Esophagus mucosa (tissue), 1 donor: ENCODE results near the gene REN. TPM values are rescaled to one million over a fixed set of nuclear protein-coding genes. Genes with fewer than 3 reads are reported as not detected.
A peak's percentile ranks its signal among the peaks of the same experiment; 100 is the strongest.

Source experiments
- ATAC-seq: fragments of 200-7000 bp; cut with Tn5 transposase; one replicate; pipeline ENCODE4 v1.9.1; 2020
- total RNA-seq: library from RNA; stranded (reverse); gene quantifications from one replicate; pipeline ENCODE4 v1.2.4, GENCODE V29; 2023
- donor health status: DM: yes; HTN: yes; CAD: no.

REN gene
- total RNA-seq, 1 donor from 2014 or later, result not detected

DNA sequence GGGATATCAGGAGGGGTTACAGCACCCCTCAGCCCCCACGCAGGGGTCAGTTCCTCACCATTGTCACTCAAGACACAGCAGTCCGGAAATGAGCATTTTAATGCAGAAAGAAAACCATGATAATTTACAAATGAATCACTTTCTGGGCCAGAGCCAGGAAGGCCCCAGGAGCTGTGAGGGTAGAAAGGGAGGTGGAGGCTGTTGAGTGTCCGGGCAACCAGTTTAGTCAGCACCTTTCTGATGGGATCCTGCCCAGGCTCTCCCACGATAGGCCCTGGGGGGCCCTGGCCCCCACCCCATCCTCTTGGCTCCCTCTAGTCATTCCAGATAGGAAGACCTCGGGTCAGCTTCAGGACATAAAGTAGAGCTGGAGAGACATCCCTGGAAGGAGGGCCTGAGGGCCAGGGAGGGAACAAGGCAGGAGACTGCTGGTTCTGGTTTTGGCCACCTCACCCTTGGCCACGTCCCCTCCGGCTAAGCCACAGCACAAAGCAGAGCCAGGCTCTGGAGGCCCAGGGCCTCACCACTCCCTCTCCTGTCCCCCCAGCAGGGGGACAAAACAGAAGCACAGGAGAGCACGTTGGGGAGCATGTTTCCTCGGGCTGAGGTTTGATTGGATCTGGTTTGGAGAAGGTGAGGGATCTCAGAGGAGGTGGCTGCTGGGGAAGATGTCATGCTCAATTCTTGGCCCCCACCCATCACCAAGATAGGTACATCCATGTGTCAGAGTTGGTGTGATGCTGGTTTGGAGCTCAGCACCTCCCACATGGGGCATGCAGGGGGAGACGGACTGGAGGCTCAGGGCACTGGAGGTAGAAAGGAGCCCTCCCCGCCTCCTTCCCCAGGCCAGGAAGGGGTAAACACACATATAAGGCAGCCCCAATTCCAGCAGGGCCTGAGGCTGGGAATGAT, 34.9 kb downstream of the REN start:
- peak; percentile 13 for ATAC-seq

DNA sequence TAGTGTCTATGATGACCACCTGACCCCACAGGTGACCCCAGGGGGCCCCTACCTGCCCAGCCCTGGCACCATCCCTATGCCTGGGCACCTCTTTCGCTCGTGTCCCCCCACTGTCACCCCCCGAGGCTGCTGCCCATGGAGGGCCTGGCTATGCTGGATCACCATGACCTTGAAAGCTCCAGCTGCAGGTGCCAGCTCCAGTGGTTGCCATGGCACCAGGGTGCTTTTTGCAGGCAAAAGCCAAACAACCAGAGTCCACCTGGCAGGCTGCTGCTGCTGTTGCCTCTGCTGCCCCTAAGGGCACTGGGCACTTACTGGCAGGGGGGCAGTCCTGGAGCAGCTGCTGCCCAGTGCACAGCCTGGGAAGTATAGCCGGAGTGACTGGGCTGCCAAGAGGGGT, 36.0 kb downstream of the REN start:
- ATAC-seq, result no peak

DNA sequence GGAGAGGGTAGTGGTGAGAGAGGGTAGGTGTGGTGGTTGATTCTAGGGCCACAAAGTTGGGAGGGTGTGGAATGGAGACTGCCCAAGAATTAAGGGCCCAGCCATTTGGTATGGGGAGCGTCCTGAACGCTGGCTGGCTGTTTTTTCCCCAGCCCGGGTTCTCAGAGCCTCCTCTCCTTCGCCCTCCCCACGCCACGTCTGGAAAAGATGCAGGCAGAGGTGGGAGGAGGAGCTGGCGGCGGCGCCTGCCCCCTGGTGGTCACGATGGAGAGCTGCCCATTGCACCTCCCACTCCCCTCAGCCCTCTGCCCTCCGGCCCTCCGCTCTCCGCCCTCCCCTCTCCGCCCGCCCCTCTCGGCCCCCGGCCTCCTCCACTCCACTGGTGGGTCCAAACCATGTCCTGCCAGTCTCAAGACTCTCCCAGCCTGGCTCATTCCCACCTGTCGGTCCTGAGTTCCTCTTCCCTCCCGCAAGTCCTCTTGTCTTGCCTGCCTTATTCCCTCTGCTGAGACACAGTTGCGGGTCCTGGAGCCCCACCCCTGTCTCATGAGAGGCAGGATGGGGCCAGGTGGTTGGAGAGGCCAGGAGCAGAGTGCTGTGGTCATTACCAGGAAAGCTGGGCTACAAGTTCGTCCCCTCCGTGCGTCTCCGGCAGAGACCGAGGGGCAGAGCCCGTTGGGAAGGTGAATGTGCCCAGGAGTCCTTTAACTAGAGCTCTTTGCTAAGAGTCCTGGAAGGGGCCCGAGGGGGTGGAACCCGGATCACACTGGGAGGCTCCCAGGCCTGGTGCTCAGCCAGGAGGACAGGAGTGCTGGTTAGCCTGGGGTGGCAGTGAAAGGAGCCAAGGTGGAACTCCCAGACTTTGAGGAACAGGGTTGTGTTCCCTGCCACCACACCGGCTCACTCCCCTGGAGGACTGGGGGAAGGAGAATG, 36.9 kb downstream of the REN start:
- peak; percentile 67 for ATAC-seq

DNA sequence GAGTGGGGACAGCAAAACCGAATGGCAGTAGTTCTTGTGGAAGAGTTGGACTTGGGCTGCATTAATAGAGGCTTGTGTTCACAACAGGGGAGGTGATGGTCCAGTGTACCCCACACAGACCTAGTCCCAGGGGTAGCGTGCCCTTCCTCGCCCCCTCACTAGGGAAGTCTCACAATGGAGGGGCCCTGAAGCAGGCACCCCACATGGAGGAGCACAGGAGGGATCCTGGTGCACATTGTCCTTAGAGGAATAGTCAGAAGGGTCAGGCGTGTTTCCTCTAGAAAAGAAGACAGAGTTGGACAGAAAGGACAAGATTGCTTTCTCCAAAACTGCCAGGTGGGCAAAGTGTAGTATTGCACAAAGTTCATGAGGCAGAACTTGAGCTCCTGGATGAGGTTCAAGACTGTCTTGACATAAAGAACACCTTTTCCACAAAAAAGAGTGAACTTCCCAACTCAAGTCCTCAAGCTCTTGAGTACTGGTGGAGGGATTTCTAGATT, 37.6 kb downstream of the REN start:
- no peak for ATAC-seq

DNA sequence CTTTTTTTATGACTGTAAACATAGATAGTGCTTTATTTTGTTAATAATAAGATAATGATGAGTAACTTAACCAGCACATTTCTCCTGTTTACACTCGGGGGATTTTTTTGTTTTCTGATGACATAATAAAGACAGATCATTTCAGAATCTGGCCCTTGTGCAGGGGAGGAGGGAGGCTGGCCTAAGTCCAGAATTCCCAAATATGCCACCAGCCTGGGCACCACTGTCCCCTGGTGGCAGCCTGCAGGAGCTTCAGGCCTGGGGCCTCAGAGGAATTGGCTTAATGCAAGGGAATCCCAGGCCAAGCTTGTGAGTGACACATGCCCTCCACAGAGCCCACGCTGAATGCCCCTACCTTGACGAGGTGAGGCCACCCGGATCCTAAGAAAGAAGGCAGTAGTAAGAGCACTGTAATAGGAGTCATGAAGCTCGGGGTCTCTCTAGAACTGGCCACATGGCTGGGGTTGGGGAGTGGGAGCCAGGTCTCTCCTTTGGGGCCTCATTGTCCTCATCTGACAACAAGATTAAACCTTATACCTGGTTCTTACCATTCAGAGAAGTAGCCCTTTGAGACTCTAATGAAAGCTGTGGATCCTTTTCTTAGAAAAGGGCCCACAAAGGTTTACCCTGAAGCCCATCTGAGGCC, 38.4 kb downstream of the REN start:
- peak; percentile 31 for ATAC-seq

DNA sequence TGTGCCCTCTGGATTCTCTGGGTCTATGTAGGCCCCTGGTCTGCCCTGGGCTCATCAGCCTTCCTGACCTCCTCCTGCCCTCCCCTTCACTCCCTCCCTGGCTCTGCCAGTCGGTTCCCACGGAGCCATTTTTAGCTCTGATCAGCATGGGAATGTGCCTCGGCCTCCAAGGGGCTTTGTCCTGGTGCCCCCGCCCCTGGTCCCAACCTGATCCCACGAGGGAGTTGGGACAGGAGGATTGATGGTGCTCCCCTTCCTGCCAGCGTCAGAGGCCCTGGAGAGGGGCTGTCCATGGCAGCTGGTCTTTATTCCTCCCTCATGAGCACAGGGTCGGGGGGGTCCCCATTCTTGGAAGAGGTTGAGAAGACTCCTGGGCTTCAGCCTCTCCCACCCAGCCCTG, 39.2 kb downstream of the REN start:
- ATAC-seq, result no peak

DNA sequence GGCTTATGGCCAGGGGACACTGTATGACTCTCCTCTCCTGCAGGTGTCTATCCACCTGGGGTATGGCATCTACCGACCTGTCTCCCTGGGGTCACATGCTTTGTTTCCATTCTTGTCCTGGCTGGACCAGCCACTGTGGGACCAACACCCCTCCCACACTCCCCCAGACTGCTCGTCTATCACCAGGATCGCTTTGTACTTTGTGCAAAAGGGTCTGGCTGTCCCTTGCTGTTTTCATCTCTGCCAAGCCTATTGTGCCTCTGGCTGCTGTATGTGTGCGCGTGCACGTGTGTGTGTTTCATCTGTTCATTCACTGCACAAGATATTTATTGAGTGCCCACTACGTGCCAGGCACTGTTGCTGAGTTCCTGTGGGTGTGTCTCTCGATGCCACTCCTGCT, 39.8 kb downstream of the REN start:
- ATAC-seq, result no peak

DNA sequence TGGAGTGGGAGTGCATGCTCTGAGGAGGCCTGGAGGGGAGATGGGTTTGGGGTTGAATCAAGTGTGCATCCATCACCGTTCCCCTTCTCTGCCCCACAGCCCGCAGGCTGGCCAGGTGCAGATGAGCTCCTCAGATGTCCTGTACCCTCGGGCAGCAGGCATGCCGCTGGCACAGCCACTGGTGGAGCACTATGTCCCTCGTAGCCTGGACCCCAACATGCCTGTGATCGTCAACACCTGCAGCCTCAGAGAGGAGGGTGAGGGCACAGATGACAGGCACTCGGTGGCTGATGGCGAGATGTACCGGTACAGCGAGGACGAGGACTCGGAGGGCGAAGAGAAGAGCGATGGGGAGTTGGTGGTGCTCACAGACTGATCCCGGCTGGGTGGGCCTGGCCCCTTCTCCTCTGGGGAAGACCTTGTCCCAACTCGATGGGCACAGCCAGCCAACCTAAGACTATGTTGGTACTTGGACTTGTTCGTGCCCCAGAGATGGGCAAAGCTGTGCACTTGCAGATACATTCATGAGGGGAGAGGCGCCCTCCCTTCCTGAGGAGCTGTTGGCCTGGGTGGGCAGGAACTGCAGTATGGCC, 40.3 kb downstream of the REN start:
- no peak for ATAC-seq

DNA sequence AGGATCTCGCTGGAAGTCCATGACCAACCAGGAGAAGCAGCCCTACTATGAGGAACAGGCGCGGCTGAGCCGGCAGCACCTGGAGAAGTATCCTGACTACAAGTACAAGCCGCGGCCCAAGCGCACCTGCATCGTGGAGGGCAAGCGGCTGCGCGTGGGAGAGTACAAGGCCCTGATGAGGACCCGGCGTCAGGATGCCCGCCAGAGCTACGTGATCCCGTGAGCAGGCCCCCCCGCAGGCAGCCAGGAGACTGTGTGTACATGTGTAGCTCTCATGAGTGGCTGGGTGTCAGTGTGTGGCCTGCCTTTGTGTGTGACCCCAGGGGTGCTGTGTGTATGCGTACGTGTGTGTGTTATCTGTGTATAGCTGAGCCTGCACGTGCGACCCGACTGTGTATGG, 41.5 kb downstream of the REN start:
- ATAC-seq, result no peak

DNA sequence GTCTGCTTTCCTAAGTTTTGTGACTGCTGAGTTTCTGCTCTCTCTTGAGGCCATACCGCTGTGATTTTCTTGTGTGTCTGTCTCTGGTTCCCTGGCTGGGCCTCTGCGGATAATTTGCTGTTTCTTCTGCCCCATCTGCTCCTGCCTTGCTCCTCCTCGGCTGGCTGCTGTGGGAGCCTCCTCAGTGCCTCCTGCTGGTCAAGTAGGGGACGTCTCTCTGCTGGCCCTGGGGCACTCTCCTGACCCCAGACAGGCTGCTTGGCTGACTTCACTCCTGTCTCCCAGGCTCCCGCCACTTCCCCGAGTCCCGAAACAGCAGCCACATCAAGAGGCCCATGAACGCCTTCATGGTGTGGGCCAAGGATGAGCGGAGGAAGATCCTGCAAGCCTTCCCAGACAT, 42.8 kb downstream of the REN start:
- ATAC-seq, result no peak

DNA sequence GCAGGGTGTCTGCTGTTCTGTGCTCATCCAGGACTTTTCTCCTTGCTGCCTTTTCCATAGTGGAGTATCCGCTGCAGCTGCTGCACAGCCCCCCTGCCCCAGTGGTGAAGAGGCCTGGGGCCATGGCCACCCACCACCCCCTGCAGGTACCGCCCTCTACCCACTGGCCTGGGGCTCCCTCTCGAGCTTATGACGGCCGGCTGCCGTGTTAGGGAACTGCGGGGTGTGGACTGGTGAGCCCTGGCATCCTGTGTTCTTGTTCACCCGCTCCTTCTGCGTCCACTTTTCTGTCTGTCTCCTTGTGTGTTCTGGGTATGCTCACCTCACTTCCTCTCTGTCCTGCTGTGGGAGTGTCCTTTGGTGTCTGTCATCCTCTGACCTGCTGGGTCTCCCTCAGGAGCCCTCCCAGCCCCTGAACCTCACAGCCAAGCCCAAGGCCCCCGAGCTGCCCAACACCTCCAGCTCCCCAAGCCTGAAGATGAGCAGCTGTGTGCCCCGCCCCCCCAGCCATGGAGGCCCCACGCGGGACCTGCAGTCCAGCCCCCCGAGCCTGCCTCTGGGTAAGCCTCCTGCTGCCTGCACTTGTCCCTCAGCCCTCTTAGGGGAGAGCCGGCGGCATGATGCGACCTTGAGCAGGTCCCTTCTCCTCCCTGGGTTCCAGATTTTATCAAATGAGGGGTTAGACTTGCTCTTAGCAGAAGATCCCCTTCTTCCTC, 44.1 kb downstream of the REN start:
- ATAC-seq, result no peak

DNA sequence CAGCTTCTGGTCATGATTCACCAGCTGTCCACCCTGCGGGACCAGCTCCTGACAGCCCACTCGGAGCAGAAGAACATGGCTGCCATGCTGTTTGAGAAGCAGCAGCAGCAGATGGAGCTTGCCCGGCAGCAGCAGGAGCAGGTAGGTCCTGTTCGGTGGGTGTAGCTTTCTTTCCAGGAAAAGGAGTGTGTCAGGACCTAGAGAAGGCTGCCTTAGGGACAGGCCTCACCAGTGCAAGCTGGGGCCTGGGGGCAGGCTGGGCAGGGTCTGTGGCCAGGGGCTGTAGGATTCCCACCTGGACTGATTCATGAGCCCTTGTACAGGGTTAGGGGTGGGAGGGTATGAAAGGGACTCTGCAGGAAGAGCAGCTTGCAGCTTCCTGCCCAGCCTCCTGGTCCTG, 49.6 kb downstream of the REN start:
- peak; percentile 78 for ATAC-seq

DNA sequence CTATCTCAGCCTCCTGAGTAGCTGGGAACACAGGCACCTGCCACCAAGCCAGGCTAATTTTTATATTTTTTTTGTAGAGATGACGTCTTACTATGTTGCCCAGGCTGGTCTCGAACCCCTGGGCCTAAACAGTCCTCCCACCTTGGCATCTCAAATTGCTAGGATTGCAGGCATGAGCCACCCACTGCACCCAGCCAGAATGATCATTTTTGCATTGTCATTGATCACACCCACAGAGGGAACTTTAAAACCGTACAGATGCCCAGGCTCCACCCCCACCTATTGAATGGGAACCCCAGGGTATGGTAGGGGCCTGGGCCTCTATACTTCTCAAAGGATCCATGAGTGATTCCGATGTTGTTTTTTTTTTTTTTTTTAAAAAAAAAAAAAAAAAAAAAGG, 51.0 kb downstream of the REN start:
- ATAC-seq, result no peak

DNA sequence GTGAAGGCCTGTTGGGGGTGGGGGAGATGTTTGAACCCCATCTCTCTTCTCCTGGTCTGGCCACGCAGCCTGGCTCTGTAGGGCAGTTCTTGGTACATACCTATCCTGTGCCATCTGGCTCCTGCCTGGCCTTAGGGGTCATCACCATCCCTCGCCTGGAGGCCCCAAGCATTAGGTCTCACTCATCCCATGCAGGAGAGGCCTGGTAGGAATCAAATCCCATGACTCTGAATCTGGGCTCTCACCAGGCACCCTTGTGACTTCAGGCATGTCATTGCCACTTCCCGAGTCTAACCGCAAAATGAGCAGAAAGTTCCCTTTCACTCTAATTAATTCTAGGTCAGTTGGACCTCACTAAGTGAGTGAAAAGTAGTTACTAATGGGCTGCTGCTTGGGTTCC, 51.5 kb downstream of the REN start:
- no peak for ATAC-seq

DNA sequence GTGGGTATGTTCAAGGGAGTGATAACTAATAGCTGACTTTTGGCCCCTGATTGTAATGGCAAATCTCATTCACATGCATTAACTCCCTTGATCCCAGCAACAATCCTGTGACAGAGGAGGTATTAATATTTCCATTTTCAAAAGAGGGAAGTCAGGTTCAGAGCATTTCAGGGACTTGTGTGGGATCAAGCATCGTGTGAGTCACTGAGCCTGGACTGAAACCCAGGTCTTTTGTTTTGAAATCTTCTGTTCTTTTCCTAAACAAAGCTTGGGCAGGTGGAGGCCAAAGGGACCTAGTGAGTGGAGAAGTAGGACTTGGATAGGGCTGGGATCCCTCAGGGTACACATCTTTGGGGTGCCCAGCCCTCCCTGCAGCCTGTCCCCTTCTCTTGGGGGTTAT, 52.2 kb downstream of the REN start:
- peak; percentile 52 for ATAC-seq

DNA sequence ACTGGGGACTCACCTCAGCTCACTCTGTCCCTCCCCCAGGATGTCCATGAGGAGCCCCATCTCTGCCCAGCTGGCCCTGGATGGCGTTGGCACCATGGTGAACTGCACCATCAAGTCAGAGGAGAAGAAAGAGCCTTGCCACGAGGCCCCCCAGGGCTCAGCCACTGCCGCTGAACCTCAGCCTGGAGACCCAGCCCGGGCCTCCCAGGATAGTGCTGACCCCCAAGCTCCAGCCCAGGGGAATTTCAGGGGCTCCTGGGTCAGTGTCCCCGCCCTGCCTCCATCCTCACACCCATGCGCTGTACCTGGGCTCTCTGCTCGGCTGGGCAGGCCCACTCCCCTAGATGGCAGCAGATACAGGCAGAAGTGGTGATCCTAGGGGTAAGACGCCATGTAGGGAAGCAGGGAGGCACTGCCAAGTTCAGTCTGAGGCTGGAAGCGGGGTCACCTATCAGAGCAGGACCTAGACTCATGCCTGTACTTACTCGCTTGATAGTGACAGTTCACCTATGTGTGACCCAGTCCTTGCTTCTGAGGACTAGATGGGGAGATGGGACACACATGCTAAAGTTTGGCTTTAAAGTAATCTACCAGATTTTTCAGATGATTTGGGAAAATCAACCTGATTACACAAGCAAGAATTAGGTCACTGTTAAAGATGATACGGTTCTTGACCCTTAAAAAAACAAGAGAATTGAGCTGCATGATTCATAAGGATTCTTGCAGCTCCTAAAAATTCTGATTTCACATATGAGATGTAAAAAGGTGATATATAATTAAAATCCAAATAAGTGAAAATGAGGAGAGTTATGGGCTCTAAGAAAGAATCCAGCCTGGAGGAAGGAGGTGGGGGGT, 53.0 kb downstream of the REN start:
- ATAC-seq, result no peak

DNA sequence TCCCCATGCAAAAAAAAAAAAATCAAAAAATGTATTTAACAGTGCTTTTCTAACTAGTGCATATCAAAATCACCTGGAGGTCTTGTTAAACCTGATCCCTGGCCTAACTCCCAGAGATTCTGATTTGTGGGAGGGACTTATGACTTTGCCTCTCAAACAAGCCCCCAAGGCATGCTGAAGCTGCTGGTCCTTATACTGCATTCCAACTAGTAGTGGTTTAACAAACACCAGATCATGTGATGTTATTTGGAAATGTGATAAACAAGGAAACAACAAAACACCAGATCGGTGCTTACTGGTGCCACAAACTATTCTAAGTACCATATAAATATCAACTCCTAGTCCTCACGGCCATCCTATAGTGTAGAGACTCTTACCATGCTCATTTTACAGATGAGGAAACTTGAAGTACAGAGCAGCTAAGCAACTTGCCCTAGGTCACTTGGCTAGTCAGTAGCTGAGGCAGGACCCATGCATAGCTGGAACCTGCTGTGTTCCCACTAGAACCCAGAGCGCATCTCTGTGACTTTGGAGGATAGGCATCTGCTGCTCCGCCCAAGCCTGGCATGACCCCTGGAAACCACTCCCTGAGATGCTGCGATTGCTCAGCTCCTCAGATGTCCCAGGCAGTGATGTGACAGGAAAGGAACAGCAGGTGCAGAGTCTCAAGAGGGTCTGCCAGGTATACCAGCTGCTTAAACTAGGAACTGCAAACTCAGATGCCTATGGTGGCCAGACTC, 55.1 kb downstream of the REN start:
- no peak for ATAC-seq

DNA sequence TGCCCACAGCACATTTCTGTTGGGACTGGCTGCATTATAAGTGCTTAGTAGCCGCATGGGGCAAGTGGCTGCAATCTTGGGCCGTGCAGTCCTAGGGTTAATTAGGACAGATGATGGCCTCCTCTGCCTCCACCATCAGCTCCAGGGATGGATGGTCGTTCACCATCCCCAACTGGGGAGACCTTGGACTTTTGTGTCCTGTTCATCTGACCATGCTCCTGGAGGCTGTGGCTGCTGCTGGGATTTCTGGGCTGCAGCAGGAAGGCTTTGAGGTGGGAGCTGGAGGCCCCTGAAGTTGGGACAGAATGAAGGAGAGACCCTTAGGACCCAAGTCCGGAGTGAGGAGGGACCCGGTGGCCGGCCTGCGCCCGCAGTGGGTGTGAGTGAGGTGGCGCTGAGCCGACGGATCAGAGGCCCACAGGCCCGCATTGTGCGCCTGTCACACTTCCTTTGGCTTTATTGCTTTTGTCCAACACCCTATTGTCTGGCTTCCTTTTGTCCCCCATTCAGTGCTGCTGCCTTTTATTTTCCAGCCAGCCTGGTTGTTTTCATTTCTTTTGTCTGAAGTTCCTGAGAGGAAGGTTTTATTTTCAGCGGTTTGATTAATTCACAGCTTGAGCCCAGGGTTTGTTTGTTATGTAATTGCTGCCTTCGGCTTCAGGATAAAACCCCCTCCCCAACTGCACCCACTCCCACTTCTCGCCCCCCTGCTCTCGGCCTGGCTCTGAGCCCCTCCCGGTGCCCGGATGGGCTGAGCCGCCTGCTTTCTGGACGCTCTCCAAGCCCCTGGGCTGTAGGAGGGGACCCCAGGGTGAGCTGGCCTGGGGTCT, 57.6 kb downstream of the REN start:
- ATAC-seq, result no peak

DNA sequence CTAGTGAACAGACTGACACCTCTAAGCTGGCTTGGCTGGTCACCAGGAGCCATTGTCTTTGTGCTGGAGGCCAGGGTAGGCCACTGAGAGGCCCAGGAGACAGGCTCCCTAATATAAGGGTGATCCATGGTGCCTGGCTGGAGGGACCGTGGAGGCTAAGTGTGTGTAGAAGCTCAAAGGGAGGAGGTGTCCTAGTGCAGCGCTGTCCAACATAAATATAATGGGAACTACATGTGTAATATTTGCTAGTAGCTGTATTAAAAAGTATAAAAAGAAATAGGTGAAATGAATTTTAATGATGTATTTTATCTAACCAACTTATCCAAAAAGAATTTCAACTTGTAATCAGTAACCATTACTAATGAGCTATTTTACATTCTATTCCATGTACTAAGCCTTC, 58.2 kb downstream of the REN start:
- ATAC-seq, result no peak
